GM12878 (cell line): ENCODE data around the gene CCDC74B. TPM values are rescaled to one million over a fixed set of nuclear protein-coding genes. Genes with fewer than 3 reads are reported as not detected.

Experiments
- ATAC-seq: fragments of 200-7000 bp; cut with Tn5 transposase; 3 replicates; pipeline ENCODE4 v1.9.1; 2020; ENCODE audit warnings: mild to moderate bottlenecking, moderate library complexity
- BruUV-seq: library from RNA; stranded (reverse); fragments of 400-500 nt; replicated peaks from 2 replicates; lab custom pipeline; 2021; lab: Mats Ljungman, UMichigan
- CTCF ChIA-PET: fragments of 300-600 bp; sonication (Branson Sonifier 250); formaldehyde crosslinking; extraction: SDS; loops from one replicate; lab custom pipeline; 2021; ENCODE audit warnings: inconsistent platforms; lab: Yijun Ruan, JAX
- POLR2A ChIA-PET: fragments of 350-600 bp; formaldehyde crosslinking; extraction: SDS; loops from one replicate; lab custom pipeline; 2021; ENCODE audit warnings: inconsistent platforms; lab: Charles Lee
- RAD21 ChIA-PET: fragments of 300-600 bp; sonication (Branson Sonifier 250); formaldehyde crosslinking; loops from one replicate; lab custom pipeline; 2023; ENCODE audit warnings: antibody characterized with exemption; ENCODE audit not compliant: unreplicated experiment; lab: Charles Lee
- SMC1A ChIA-PET: fragments of 300-600 bp; sonication (Branson Sonifier 250); formaldehyde crosslinking; loops from one replicate; lab custom pipeline; 2023; ENCODE audit not compliant: unreplicated experiment, uncharacterized antibody; lab: Charles Lee
- DNase-seq: peaks from one replicate; pipeline ENCODE4 v3.0.0-alpha.2; 2011; ENCODE audit warnings: low read depth, low spot score
- FAIRE-seq: peaks from 3 replicates; lab custom pipeline; 2011; peaks lifted over from hg19 to GRCh38; lab: Jason Lieb, UNC
- H2AFZ ChIP-seq: 2 replicates; pipeline ENCODE4 v1.6.0; 2011; ENCODE audit warnings: low read depth, low read length, control low read depth; ENCODE audit not compliant: control insufficient read depth
- H3K27ac ChIP-seq: 2 replicates; pipeline ENCODE4 v1.5.1; 2011; ENCODE audit warnings: control low read depth; ENCODE audit not compliant: control insufficient read depth, insufficient read depth
- H3K27me3 ChIP-seq, 2 experiments: replicated peaks in 1 of 2; 2 replicates each; pipeline versions ENCODE4 v1.6.0 to v1.6.1; 2011; ENCODE audit warnings: low read length in 1 of 2; ENCODE audit not compliant: control insufficient read depth in 2 of 2, insufficient read depth in 2 of 2
- H3K36me3 ChIP-seq, 2 experiments: 2 replicates each; pipeline ENCODE4 v1.5.1; 2011; ENCODE audit warnings: low read length in 1 of 2; ENCODE audit not compliant: control insufficient read depth in 2 of 2, insufficient read depth in 2 of 2
- H3K4me1 ChIP-seq: 2 replicates; pipeline ENCODE4 v1.6.1; 2011; ENCODE audit warnings: mild to moderate bottlenecking, low read length, moderate library complexity, mixed read lengths; ENCODE audit not compliant: control insufficient read depth, insufficient read depth
- H3K4me2 ChIP-seq: 2 replicates; pipeline ENCODE4 v1.6.0; 2011; ENCODE audit warnings: control low read depth; ENCODE audit not compliant: control insufficient read depth, insufficient read depth
- H3K4me3 ChIP-seq: fragments of 200-600 bp; sonication (generic); 2 replicates; pipeline ENCODE4 v1.5.1; 2016
- H3K79me2 ChIP-seq: 2 replicates; pipeline ENCODE4 v1.6.0; 2011; ENCODE audit warnings: low read length; ENCODE audit not compliant: control insufficient read depth, insufficient read depth
- H3K9ac ChIP-seq: 2 replicates; pipeline ENCODE4 v1.8.0; 2011; ENCODE audit warnings: low read length, control low read depth, mixed read lengths; ENCODE audit not compliant: control insufficient read depth, insufficient read depth
- H3K9me3 ChIP-seq: replicated peaks from 3 replicates; pipeline ENCODE4 v1.5.1; 2011; ENCODE audit warnings: mild to moderate bottlenecking, low read length; ENCODE audit not compliant: control insufficient read depth, insufficient read depth
- H4K20me1 ChIP-seq: 2 replicates; pipeline ENCODE4 v1.6.0; 2011; ENCODE audit not compliant: control insufficient read depth, insufficient read depth
- BMI1 ChIP-seq: fragments of 450-650 bp; IDR thresholded peaks from 2 replicates; pipeline ENCODE4 v1.6.1; 2016; ENCODE audit warnings: mild to moderate bottlenecking, moderate library complexity, borderline replicate concordance
- FOS ChIP-seq: IDR thresholded peaks from 3 replicates; pipeline ENCODE4 v1.6.1; 2011; ENCODE audit warnings: borderline replicate concordance; ENCODE audit not compliant: insufficient read length; ENCODE audit errors: extremely low read depth
- FOXM1 ChIP-seq: IDR thresholded peaks from 2 replicates; pipeline ENCODE4 v1.6.1; 2012; ENCODE audit warnings: low read depth, mild to moderate bottlenecking, inconsistent platforms, low read length, moderate library complexity
- NR2C2 ChIP-seq: IDR thresholded peaks from 2 replicates; pipeline ENCODE4 v1.6.1; 2011; ENCODE audit warnings: borderline replicate concordance, low read depth; ENCODE audit not compliant: control insufficient read depth, insufficient read length
- NR2F1 ChIP-seq: fragments of 450-650 bp; conservative IDR thresholded peaks from 2 replicates; pipeline ENCODE4 v1.6.1; 2017; ENCODE audit warnings: mild to moderate bottlenecking
- PAX8 ChIP-seq: fragments of 450-650 bp; IDR thresholded peaks from 2 replicates; pipeline ENCODE4 v1.6.1; 2017; ENCODE audit warnings: mild to moderate bottlenecking, moderate library complexity
- POLR2AphosphoS5 ChIP-seq: IDR thresholded peaks from 2 replicates; pipeline ENCODE4 v1.6.1; 2011; ENCODE audit warnings: mild to moderate bottlenecking, low read length, inconsistent platforms
- RB1 ChIP-seq: fragments of 450-650 bp; formaldehyde crosslinking; IDR thresholded peaks from 2 replicates; pipeline ENCODE4 v1.6.1; 2017; ENCODE audit warnings: mild to moderate bottlenecking, borderline replicate concordance
- RBBP5 ChIP-seq: fragments of 200-600 bp; sonication (generic); conservative IDR thresholded peaks from 2 replicates; pipeline ENCODE4 v1.6.1; 2016
- RCOR1 ChIP-seq: conservative IDR thresholded peaks from 2 replicates; pipeline ENCODE4 v1.6.1; 2012; ENCODE audit warnings: low read depth, low read length, improper control_type of control experiment
- TBL1XR1 ChIP-seq: IDR thresholded peaks from 2 replicates; pipeline ENCODE4 v1.6.1; 2012; ENCODE audit warnings: low read depth, low read length, improper control_type of control experiment
- WGBS: methylation state at CpG from one replicate; pipeline ENCODE4 v1.1.6; 2016; ENCODE audit warnings: low lambda C conversion rate; ENCODE audit not compliant: insufficient replicate concordance, insufficient coverage; ENCODE audit errors: missing lambda C conversion rate; 5-methylcytosine and 5-hydroxymethylcytosine counted together
- in situ Hi-C: fragments of 300-500 bp; cut with MboI; formaldehyde crosslinking; loops from 9 replicates; pipeline ENCODE4 v1.14.3; 2018; ENCODE audit warnings: mixed read lengths
- intact Hi-C: fragments of 100-400 bp; cut with micrococcal nuclease; formaldehyde crosslinking; loops from one replicate; pipeline ENCODE4 v1.14.2; 2022; ENCODE audit not compliant: unreplicated experiment
- polyA plus RNA-seq, 11 experiments: library from polyadenylated mRNA; depleted of rRNA in 4 of 11; unstranded in 6 of 11; stranded (reverse) in 5 of 11; fragments of >200 nt; fragmentation: Nextera tagmentation in 4 of 11; fragmentation: Illumina TruSeq in 1 of 11; extraction: Ambion mirVana in 4 of 11; extraction: Trizol in 1 of 11; gene quantifications; 1 replicate in 1 of 11; 2 replicates in 10 of 11; pipeline versions ENCODE4 v1.2.1 to v1.2.3, GENCODE V29; 2011 to 2016; ENCODE audit warnings: inconsistent platforms in 2 of 11, missing spikeins in 2 of 11, low read depth in 1 of 11
- total RNA-seq, 4 experiments: library from RNA; depleted of rRNA in 3 of 4; stranded (reverse); fragments of >200 nt in 3 of 4; fragmentation: Illumina TruSeq in 1 of 4; extraction: Trizol in 1 of 4; gene quantifications; 2 replicates each; pipeline versions ENCODE4 v1.2.1 to v1.2.3, GENCODE V29; 2013 to 2021
- TF ChIP-seq, protein P1 (sequence below): fragments of 450-650 bp; IDR thresholded peaks from 2 replicates; pipeline ENCODE4 v1.6.1; 2017; ENCODE audit warnings: borderline replicate concordance
- TF ChIP-seq, protein P2 (sequence below): IDR thresholded peaks from 2 replicates; pipeline ENCODE4 v1.6.1; 2012; ENCODE audit warnings: mild to moderate bottlenecking, low read depth, low read length
- TF ChIP-seq, protein P3 (sequence below): IDR thresholded peaks from 2 replicates; pipeline ENCODE4 v1.6.1; 2012; ENCODE audit warnings: low read length, inconsistent platforms
- TF ChIP-seq, protein P4 (sequence below): fragments of 450-650 bp; formaldehyde crosslinking; IDR thresholded peaks from 2 replicates; pipeline ENCODE4 v1.4.0; 2022; ENCODE audit warnings: mild to moderate bottlenecking, moderate library complexity

CCDC74B gene
- total and polyA plus RNA-seq, 10 of the 15 experiments (the other 5 are each of a cell fraction or from before 2014, with no cell fraction given): 0.52 to 21.2 (median 9.7) TPM

DNA sequence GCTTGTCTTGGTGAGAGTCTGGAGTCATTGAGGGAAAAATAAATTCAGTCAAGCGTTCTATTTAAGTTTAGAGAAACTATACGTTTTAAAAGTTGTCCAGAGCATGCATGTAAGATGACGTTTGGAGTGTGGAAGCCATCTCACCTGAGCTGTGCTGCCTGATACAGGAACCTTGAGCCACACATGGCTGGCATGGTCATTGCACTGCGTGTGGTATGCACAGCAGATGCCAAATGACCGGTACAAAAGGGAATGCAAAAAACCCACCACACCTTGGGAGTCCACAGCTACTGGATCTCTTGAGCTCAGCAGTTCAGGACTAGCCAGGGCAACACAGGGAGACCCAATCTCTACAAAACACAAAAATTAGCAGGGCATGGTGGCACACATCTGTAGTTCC lies 41.5 kb upstream of the CCDC74B start:
- no peaks in the 10 kb centered on the region for H3K9me3 ChIP-seq
- RAD21 ChIA-PET: interaction anchor here (1.5 kb wide), 1 partner anchor 147 kb away, joined by 6 read pairs; no protein-coding TSS in a partner anchor
- DNase-seq: no peak
- no TSS peak for BruUV-seq
- H3K9ac ChIP-seq: no peak overlapping the region
- H3K4me2 ChIP-seq: no peak overlapping the region
- ATAC-seq: no peak
- WGBS: 90% methylated on average over 5 of the region's 5 CpGs
- intact Hi-C loops: no loop called here
- H3K4me3 ChIP-seq: no peak overlapping the region
- SMC1A ChIA-PET: interaction anchor here (0.8 kb wide), 1 partner anchor 1301 kb away, joined by 3 read pairs; no protein-coding TSS in a partner anchor
- POLR2A ChIA-PET: interaction anchor here (0.6 kb wide), 1 partner anchor 18 kb away, joined by 5 read pairs; no protein-coding TSS in a partner anchor
- no peak overlapping the region for H2AFZ ChIP-seq
- TF ChIP-seq RBBP5: no peak
- TF ChIP-seq RB1: no peak
- no peak for TF ChIP-seq POLR2AphosphoS5
- TF ChIP-seq, protein P1, sequence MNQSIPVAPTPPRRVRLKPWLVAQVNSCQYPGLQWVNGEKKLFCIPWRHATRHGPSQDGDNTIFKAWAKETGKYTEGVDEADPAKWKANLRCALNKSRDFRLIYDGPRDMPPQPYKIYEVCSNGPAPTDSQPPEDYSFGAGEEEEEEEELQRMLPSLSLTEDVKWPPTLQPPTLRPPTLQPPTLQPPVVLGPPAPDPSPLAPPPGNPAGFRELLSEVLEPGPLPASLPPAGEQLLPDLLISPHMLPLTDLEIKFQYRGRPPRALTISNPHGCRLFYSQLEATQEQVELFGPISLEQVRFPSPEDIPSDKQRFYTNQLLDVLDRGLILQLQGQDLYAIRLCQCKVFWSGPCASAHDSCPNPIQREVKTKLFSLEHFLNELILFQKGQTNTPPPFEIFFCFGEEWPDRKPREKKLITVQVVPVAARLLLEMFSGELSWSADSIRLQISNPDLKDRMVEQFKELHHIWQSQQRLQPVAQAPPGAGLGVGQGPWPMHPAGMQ: no peak
- TF ChIP-seq, protein P2, sequence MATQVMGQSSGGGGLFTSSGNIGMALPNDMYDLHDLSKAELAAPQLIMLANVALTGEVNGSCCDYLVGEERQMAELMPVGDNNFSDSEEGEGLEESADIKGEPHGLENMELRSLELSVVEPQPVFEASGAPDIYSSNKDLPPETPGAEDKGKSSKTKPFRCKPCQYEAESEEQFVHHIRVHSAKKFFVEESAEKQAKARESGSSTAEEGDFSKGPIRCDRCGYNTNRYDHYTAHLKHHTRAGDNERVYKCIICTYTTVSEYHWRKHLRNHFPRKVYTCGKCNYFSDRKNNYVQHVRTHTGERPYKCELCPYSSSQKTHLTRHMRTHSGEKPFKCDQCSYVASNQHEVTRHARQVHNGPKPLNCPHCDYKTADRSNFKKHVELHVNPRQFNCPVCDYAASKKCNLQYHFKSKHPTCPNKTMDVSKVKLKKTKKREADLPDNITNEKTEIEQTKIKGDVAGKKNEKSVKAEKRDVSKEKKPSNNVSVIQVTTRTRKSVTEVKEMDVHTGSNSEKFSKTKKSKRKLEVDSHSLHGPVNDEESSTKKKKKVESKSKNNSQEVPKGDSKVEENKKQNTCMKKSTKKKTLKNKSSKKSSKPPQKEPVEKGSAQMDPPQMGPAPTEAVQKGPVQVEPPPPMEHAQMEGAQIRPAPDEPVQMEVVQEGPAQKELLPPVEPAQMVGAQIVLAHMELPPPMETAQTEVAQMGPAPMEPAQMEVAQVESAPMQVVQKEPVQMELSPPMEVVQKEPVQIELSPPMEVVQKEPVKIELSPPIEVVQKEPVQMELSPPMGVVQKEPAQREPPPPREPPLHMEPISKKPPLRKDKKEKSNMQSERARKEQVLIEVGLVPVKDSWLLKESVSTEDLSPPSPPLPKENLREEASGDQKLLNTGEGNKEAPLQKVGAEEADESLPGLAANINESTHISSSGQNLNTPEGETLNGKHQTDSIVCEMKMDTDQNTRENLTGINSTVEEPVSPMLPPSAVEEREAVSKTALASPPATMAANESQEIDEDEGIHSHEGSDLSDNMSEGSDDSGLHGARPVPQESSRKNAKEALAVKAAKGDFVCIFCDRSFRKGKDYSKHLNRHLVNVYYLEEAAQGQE: no peak
- TF ChIP-seq TBL1XR1: no peak
- TF ChIP-seq FOXM1: no peak
- TF ChIP-seq PAX8: no peak
- TF ChIP-seq NR2F1: no peak
- TF ChIP-seq, protein P3, sequence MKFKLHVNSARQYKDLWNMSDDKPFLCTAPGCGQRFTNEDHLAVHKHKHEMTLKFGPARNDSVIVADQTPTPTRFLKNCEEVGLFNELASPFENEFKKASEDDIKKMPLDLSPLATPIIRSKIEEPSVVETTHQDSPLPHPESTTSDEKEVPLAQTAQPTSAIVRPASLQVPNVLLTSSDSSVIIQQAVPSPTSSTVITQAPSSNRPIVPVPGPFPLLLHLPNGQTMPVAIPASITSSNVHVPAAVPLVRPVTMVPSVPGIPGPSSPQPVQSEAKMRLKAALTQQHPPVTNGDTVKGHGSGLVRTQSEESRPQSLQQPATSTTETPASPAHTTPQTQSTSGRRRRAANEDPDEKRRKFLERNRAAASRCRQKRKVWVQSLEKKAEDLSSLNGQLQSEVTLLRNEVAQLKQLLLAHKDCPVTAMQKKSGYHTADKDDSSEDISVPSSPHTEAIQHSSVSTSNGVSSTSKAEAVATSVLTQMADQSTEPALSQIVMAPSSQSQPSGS: no peak
- TF ChIP-seq FOS: no peak
- TF ChIP-seq RCOR1: no peak
- no peak for TF ChIP-seq NR2C2
- TF ChIP-seq BMI1: no peak
- TF ChIP-seq, protein P4, sequence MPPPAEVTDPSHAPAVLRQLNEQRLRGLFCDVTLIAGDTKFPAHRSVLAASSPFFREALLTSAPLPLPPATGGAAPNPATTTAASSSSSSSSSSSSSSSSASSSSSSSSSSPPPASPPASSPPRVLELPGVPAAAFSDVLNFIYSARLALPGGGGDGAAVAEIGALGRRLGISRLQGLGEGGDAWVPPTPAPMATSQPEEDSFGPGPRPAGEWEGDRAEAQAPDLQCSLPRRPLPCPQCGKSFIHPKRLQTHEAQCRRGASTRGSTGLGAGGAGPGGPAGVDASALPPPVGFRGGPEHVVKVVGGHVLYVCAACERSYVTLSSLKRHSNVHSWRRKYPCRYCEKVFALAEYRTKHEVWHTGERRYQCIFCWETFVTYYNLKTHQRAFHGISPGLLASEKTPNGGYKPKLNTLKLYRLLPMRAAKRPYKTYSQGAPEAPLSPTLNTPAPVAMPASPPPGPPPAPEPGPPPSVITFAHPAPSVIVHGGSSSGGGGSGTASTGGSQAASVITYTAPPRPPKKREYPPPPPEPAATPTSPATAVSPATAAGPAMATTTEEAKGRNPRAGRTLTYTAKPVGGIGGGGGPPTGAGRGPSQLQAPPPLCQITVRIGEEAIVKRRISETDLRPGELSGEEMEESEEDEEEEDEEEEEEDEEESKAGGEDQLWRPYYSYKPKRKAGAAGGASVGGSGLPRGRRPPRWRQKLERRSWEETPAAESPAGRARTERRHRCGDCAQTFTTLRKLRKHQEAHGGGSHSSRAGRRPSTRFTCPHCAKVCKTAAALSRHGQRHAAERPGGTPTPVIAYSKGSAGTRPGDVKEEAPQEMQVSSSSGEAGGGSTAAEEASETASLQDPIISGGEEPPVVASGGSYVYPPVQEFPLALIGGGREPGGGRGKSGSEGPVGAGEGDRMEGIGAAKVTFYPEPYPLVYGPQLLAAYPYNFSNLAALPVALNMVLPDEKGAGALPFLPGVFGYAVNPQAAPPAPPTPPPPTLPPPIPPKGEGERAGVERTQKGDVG: no peak
- no peaks in the 10 kb centered on the region for H3K27me3 ChIP-seq
- H3K27ac ChIP-seq: no peak overlapping the region
- no peaks in the 10 kb centered on the region for H4K20me1 ChIP-seq
- H3K36me3 ChIP-seq: no peaks in the 10 kb centered on the region
- FAIRE-seq: no peak
- in situ Hi-C loops: loop anchor here (5.0 kb wide), 1 partner anchor 1301 kb away; no protein-coding TSS in a partner anchor
- no peaks in the 10 kb centered on the region; the same call in 1 of the 2 replicates for H3K4me1 ChIP-seq
- CTCF ChIA-PET: interaction anchor here (1.6 kb wide), 1 partner anchor 146 kb away, joined by 7 read pairs; no protein-coding TSS in a partner anchor
- H3K79me2 ChIP-seq: peaks cover 21% of the 10 kb centered on the region
